Effector CD8-positive, alpha-beta T cell (primary cell): ENCODE data around the gene PHF21B.
"Not testable (repeated sequence)": the region's sequence is repeated elsewhere in the genome, so short reads cannot be mapped to it uniquely, and the experiment has no call there.

ENCODE experiments used
- DNase-seq: peaks from one replicate; lab custom pipeline; 2025; lab: John Stamatoyannopoulos, UW

Gene PHF21B

DNA sequence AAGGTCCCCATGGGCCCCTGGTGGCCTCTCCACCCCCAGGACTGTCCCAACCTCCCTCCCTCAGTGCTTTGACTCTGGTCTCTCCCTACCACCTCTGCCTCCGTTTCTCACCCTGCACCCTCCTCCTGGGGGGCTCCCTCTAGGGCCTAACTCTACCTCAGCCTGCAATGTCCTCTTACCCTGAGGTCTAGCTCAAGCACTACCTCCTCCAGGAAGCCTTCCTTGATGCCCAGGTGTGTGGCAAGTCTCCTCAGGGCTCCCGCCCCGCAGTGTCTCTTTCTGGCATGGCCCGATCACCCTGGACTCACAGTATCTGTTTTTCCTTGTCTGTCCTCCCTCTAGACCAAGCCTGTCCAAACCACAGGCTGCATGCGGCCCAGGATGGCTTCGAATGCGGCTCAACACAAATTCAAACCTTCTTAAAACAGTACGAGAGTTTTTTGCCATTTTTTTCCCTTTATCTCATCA is 90.8 kb downstream of the PHF21B start:
- no peak for DNase-seq

DNA sequence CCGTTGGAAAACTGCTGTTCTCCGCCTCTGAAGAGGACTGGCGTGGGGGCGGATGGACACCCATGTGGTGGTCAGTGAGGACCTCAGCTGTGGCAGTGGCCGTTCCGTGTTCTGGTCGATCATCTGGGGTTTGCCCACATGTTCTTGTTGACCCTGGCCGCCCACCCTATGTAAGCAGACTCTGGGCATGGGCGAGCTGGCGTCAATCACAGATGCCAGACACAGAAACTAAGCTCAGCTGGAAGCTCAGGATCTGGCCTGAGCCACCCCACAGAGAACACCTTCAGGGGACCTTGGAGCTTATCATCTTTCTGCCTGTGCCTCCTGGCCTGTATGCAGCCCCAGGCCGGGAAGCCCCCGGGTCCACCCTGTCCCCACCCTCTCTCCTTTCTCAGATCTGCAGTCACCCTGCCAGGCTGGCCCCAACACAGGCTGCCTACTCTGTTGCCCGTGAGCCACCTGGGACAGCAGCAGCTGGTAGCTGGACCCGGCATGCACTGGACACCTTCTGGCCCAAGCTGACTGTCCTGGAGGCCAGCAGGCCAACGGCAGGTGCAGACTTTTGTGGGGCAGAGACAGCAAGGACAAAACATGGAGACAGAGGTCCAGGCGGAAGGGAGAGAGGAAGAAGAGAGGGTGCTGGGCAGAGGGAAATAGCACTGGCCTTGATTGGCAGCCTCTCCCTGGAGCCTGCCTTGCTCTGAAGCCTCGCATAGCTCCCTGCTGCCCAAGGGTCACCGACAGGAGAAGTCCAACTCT is 91.5 kb downstream of the PHF21B start:
- DNase-seq: no peak

DNA sequence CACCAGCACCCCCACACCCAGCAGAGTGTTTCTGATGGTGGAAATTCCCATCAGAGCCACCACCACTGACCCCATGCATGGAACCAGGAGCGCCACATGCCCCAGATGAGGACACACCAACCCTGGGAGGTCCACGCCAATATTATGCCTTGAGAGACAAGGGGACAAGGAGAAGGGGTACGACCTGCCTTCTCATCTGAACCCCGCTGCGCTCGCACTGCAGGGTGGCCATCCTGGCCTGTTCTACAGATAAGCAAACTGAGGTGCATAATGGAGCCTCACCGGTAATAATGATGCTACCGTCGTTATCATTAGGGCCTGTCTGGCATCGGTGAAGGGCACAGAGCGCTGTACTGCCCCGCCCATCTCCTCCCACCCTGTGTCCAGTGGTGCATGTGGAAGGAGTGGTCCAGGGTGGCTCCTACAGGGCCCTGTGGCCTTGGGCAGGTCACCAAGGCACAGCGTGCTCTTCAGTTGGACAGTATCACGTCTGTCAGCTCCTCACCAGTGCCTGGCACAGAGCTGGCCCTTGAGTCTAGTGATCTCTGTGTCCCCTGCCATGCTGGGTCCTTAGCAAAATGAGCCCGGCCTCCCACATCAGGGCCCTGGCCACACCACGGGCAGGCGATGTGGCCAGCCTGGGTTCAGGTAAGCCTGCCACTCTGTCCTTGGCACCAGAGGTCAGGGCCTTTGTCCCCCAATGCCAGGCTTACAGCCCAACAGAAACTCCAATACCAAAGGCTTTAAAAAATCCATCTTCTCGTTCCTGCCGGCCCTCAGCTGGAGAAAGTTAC is 92.2 kb downstream of the PHF21B start:
- no peak for DNase-seq

DNA sequence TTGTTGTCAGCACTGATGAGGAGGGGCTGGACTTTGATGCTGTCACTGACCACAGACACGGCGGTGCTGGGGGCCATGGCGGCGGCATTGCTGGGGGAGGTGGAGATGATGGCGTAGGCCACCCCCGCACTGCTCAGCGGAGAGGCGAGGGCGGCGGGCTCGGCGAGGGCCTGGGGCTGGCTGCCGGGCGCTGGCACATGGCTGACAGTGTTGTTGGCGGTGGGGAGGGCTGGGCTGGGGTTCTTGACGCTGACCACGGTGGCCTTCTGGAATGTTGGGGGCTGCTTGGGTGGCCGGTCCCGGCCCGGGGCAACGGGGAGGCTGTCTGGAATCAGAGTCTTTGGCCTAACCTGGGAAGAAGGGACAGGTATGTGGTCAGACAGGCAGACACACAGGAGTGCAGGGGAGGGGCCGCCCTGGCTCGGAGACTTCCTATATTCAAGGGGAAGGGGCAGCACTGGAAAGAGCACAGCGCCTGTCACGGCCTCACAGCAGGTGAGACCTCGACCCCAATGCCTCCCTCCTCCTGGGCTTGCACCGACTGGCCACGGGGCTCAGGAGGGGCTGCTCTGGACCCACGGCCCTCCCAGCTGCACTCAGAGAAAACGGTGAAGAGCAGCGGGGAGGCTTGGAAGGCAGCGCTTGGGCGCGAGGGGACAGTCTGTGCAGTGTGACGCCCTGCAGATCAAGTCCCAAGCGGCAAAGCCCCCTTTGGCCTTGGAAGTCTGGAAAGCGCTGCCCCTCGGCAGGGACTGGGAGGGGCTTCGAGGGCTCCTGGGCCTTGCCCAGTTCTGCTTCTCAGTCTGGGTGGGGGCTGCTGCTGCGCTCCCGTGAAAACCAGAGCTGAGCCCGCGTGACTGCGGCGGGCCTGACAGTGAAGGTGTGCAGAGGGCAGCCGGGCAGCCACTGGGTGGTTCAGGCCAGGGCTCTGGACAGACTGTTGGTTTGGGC is 93.2 kb downstream of the PHF21B start:
- no peak for DNase-seq

DNA sequence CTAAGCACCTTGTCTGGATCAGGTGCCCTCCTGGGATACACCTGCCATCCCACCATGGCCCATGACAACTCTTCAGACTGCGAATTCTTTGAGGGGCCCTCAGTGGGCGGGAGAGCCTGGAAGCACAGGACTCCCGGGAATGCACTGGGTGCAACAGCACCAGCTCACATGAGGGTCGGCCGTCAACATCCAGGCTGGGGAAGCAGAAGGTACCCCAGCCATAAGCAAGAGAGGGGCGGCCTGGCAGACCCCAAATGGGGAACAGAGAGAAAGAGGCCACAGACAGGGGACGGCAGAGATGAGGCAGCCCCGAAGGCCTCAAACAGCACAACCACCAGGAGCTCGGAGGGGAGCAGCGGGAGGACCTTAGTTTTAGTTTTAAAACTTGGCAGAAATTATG is 94.4 kb downstream of the PHF21B start:
- no peak for DNase-seq

DNA sequence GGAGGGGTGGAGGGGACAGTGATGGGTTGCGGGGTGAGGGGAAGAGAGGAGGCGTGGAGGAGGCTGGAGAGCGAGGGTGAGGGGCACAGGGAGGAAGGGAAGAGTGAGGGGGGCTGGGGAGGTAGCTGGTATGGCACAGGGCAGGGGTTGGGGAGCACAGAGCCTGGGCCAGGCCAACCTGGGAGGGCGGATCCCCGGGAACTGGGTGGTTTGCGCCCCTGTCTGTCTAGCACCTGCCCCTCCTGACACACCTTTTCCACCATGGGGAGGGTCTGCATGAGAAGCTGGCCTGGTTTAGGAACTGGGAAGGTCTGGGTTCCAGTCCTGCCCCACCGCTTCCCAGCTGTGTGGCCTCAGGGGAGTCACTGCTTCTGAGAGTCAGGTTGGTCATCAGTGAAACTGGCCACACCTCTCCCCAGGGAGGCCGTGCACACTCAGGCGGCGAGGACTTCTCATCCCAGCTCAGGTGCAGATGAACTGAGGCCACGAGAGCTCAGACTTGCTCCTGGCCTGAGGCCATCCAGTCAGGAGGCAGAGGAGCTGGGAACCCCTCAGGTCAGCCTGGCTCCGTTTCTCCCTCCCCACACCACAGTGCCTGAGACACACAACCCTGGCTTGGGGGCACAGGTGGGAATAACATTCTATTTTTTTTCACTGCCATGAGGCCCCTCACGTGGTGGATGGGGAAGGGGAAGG is 95.6 kb downstream of the PHF21B start:
- no peak for DNase-seq

DNA sequence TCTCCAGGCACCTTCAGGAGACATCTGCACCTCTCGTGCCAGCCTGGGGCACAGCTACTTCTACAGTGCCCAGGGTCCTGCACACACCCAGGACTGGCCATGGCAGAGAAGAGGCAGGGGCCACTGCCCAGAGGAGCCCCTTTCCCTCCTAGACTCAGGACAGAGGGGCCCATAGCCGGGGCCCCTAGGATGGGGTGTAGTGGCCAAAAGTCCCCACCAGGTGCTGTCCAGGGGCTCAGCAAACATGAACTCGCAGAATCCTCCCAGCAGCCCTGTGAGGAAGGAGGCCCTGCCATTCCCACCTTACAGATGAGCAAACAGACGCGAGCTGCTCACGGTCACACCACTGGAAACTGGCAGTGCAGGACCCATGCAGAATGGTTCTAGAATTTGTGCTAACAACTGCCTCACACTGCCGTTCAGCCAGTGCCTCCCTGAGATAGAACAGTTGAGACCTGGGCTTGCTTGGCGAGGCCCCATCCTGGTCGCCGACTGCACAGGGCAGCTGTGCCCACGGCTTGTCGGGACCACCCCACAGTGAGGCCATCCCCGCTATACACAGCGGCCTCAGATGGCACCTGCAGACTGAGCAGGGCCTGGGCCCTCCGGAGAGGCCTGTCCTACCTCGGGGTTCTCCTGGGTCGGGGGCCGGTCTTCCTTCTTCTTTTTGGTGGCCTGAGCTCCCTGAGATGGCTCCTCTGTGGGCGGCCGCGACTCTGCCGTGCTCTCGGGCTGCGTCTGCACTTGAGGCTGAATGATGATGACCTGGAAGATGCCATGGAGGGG is 96.4 kb downstream of the PHF21B start:
- no peak for DNase-seq

DNA sequence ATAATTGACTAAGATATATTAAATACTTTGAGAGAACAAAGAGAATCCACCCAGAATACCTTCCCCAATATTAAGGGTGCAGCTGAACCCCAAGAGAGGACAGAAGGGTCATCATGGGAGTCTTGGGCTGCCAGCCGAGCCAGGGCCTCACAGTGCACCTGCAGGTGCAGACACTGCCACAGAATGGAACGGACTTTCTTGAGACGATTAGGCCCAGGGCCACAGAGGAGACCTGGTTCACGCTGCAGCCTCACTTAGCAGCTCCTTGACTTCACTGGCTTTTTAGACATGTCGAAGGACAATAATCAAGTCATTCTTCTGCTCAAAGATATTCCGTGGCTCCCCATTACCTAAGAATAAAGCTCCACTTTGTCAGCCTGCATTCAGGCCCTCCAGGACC is 100.6 kb downstream of the PHF21B start:
- DNase-seq: no peak

DNA sequence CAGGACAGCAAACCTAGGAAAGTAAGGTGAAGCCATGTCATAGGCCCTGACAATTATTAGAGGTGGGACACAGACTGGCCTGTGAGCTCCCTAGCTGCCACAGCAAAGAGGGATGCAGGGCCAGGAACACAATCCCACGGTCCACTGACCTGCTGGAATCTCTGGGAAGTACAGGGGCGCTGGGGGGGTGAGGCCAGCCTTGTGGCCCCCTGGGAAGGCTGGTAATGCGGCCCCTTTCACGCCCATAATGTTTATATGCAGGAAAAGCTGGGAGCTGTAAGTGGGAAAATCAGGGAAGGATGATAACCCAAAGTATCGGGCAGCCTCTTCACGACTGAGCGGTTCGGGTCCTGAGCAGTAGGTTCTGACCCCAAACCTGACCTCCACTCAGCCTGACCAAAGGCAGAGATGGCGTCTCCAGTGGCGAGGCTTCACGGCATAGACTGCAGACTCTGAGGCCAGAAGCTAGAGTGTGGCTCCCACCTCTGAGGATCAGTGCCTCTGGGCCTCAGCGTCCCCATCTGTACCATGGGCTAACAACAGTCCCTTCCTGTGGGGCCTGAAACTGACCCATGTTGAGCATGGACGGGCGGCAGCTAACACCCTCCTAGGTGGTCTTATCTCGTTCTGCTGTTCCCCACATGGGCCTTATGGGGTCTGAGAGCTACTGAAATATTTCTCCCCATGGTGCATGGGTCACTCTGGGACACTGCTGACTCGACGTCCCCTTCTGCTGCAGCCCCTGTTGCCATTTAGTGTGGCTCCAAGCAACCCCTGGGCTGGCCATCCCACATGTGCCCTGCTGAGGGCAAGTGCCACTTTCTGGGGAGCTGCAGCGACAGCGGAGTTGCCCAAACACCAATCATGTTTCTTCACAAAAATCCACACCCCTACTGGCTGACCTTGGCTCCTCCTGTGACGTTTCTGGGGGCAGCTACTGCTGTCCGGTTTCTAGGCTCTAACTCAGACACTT is 101.8 kb downstream of the PHF21B start:
- no peak for DNase-seq

DNA sequence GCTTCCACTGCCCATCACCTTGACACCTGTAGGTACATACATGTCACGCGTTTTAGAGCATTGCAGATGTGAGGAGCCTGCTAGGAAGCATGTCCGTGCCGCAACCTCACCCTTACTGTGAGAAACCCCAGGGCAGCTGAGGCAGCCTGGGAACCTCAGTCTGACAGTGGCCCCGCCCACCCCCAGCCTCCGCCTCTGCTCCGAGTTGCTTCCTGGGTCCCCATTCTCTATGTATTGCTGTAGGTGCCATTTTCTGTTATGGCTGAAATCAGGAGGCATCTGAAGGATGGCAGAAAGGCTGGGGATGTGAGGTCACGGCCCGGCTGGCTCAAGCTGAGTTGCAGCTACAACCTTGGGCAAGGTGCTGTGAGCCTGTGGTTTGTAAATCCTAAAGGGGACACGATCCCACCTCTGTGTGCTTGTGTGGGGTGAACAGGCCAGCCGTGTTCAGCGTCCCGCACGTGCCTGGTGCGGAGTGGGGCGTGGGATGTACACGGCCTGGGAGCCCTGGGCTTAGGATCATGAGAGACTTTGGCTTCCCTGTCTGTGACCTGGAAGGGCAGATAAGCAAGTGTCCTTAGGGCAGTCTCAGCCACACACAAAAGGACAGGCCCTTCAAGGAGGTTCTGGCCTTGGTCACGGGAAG is 102.7 kb downstream of the PHF21B start:
- no peak for DNase-seq

DNA sequence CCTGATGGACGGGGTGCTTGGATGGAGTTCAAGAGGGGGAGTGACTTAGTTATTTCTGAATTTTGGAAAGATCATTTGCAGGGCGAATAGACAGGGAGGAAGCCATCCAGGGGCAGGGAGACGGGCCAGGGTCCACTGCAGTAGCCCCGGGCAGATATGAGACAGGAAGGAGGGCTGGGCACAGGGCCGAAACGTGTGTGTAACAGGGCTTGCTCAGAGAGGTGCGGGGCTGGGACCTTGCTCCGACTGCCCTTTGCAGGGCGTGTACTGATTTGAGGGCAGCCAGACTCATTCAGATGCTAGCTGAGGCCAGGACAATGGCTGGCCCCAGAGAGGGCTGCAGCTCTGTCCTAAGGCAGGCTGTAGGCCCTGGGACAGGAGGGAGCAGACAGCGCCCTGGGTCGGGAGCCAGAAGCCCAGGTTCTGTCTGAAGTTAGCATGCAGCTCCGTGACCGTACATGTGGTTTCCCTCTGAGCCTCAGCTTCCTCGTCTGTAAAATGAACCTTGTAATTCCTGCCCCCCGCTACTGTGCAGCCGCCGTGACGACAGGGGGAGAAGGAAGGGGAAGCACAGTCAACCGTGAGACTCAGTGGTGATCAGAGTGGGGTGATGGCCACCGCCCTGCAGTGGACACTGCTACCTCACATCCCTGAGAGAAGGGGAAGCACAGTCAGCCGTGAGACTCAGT is 103.4 kb downstream of the PHF21B start:
- no peak for DNase-seq

DNA sequence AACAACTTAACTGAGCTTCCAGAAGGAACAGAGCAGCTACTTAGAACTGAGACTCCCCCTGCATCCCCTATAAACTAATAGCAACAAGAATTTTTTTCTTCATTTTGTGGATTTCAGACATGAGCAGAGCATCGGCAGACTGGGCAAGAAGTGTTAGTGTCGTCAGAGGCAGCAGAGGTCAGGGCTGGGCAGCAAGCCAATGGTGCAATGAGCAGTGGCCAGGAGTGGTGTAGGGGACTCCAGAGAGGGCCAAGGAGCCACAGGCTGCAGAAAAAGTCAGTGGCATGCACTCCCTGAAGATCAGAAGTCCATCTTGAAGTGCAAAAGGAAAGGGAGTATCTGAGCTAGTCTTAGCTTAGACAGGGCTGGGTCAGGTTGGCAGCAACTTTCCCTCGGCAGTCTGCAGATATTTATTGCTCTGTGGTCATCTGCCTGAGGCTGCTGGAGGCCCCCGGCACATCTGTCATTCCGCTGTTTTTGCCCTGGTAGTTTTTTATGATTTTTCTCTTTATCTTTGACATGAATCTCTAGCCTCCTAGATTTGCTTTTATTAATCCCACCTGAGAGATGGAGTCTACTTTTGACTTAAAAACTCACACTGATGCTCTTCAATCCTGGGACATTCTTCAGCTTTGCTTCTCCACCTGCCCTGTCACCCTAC is 105.2 kb downstream of the PHF21B start:
- DNase-seq: not testable (repeated sequence)

DNA sequence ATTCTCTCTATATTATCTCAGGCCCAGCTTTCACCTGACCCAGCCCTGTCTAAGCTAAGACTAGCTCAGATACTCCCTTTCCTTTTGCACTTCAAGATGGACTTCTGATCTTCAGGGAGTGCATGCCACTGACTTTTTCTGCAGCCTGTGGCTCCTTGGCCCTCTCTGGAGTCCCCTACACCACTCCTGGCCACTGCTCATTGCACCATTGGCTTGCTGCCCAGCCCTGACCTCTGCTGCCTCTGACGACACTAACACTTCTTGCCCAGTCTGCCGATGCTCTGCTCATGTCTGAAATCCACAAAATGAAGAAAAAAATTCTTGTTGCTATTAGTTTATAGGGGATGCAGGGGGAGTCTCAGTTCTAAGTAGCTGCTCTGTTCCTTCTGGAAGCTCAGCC is 106.6 kb downstream of the PHF21B start:
- DNase-seq: not testable (repeated sequence)

DNA sequence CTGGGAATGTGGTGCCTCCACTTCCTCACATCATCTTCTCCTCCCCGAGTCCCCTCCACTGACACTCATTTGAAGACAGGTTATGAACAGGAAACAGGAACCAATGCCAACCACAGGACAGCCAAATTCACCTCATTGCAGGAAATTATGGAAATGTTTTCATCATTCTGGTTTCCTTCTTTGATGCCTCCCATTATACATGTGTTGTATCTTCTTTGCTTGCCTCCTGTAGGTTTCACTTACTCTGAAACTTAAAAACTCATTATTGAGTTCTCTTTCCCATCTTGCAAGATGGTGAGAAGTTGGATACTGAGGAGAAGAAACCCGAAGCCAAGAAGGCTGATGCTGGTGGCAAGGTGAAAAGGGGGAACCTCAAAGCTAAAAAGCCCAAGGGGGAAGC is 108.5 kb downstream of the PHF21B start:
- no peak for DNase-seq

DNA sequence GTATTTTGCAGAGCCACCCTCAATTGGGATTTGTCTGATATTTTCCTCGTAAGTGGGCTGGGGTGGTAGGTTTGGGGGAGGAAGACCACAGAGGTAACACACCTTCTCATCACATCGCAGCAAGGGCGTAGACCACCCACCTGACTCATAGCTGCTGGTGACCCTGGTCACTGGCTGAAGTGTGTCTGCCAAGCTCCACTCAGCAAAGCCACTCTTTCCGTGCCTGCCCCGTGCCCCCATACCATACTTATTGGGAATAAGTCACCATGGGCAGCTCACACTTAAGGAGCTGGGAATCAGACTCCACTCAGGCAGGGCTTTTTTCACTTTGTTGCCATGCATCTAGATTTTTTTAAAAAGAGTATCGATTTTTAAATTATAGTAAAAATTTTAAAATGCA is 111.6 kb downstream of the PHF21B start:
- no peak for DNase-seq

DNA sequence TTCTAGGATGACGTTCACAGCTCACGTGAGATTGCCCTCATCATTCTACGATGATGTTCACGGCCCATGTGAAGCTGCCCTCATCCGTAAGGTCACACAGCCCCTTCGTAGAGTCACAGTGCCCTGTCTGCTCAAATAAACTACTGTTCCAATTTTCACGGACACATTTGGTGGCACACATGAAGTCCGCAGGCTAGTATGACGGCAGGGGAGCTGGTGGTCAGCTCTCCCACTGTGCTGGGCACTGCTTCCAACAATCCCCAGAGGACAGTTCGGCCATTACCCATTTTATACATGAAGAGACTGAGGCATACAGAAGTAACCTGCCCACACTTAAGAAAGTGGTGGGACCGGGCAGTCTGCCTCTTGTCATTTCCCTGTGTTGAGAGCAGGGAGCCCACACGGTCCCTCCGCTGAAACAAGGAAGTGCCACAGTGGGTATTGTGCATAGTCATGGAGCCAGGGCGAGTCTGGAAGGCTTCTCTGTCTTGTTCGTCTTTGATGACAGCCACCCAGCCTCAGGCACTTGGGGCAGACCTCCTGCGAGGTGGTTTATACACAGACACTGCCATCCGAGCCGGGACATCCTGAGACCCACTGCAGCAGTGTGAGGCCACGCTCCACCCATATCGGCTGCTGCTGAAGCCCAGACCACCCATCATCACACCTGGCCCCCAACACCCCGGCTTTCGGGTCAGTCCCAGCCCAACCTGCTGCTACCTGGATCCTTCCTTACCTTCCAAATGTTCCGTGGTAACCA is 114.3 kb downstream of the PHF21B start:
- no peak for DNase-seq

DNA sequence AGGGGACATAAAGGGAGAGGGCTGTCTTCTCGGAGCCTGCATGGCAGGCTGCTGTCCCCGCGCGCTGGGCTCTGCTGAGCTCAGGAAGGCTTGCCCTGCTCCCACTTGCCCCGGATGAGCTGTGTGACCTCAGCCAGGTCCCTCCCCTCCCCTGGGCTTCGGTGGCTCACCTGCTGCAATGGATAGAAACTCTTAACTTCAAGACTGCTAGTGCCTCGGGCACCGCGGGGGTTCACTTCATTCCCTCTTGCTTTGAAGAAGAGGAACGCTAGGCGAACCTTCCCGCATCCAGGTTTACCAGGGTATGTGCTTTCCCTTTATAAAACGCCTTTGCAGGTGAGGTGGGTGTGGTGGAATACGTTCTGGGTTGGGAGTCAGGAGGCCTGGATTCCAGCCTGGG is 115.0 kb downstream of the PHF21B start:
- DNase-seq: no peak
